ENCODE measurements around the gene OTOS. TPM values are rescaled to one million over a fixed set of nuclear protein-coding genes. Genes with fewer than 3 reads are reported as not detected.

The OTOS gene
- total and polyA plus RNA-seq, 4 donors, result not detected

- DNase-seq (ENCODE audit: low spot score), result no peak
- 82% methylated on average over 4 of the region's 4 CpGs for WGBS
Measured at GRCh38 chr2:240182476-240182875, 42.0 kb upstream of the OTOS start.

GRCh38 chr2:240182001-240182400 lies 41.5 kb upstream of the OTOS start:
- Histone ChIP-seq H3K4me3 (ENCODE audit: low read depth in 1 of 3, low read length in 3 of 3) (no peak overlapping the region), H3K4me1 (ENCODE audit: control insufficient read depth in 4 of 4, insufficient read depth in 4 of 4, low read length in 3 of 4) (no peaks in the 10 kb centered on the region), H3K36me3 (ENCODE audit: control insufficient read depth in 4 of 4, insufficient read depth in 3 of 4, low read depth in 1 of 4, low read length in 3 of 4) (no peaks in the 10 kb centered on the region), H3K27ac (ENCODE audit: low read depth in 1 of 2, low read length in 2 of 2) (no peak overlapping the region), H3K9ac (ENCODE audit: low read depth in 1 of 2, low read length in 2 of 2) (no peak overlapping the region), H3K9me3 (ENCODE audit: control insufficient read depth in 4 of 4, low read length in 3 of 4) (no peaks in the 10 kb centered on the region), H3K27me3 (ENCODE audit: control insufficient read depth in 4 of 4, insufficient read depth in 4 of 4, low read length in 3 of 4) (peaks cover 0 to 7% (median 0%) of the 10 kb centered on the region in 4 donors)
- DNase-seq (ENCODE audit: low spot score), result no peak
- 79% methylated on average over 5 of the region's 5 CpGs for WGBS
- no peak for TF ChIP-seq FOXA2 (IDR thresholded peaks at IDR 0.05)
- TF ChIP-seq TAF1 (conservative IDR thresholded peaks at IDR 0.05), result no peak
- TF ChIP-seq HNF4A (conservative IDR thresholded peaks at IDR 0.05), result no peak
- no peak for TF ChIP-seq NR2F2 (IDR thresholded peaks at IDR 0.05)
- TF ChIP-seq, protein P1, sequence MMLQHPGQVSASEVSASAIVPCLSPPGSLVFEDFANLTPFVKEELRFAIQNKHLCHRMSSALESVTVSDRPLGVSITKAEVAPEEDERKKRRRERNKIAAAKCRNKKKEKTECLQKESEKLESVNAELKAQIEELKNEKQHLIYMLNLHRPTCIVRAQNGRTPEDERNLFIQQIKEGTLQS (IDR thresholded peaks at IDR 0.05), result no peak
- TF ChIP-seq MAX (IDR thresholded peaks at IDR 0.05), result no peak
- no peak for TF ChIP-seq SP1 (IDR thresholded peaks at IDR 0.05)
- TF ChIP-seq RXRA (IDR thresholded peaks at IDR 0.05), result no peak
- no peak for TF ChIP-seq RAD21 (IDR thresholded peaks at IDR 0.05)
- TF ChIP-seq, protein P2, sequence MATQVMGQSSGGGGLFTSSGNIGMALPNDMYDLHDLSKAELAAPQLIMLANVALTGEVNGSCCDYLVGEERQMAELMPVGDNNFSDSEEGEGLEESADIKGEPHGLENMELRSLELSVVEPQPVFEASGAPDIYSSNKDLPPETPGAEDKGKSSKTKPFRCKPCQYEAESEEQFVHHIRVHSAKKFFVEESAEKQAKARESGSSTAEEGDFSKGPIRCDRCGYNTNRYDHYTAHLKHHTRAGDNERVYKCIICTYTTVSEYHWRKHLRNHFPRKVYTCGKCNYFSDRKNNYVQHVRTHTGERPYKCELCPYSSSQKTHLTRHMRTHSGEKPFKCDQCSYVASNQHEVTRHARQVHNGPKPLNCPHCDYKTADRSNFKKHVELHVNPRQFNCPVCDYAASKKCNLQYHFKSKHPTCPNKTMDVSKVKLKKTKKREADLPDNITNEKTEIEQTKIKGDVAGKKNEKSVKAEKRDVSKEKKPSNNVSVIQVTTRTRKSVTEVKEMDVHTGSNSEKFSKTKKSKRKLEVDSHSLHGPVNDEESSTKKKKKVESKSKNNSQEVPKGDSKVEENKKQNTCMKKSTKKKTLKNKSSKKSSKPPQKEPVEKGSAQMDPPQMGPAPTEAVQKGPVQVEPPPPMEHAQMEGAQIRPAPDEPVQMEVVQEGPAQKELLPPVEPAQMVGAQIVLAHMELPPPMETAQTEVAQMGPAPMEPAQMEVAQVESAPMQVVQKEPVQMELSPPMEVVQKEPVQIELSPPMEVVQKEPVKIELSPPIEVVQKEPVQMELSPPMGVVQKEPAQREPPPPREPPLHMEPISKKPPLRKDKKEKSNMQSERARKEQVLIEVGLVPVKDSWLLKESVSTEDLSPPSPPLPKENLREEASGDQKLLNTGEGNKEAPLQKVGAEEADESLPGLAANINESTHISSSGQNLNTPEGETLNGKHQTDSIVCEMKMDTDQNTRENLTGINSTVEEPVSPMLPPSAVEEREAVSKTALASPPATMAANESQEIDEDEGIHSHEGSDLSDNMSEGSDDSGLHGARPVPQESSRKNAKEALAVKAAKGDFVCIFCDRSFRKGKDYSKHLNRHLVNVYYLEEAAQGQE (IDR thresholded peaks at IDR 0.05), result no peak
- TF ChIP-seq YY1 (IDR thresholded peaks at IDR 0.05), result no peak
- no peak for TF ChIP-seq HNF4G (IDR thresholded peaks at IDR 0.05)
- TF ChIP-seq, protein P3, sequence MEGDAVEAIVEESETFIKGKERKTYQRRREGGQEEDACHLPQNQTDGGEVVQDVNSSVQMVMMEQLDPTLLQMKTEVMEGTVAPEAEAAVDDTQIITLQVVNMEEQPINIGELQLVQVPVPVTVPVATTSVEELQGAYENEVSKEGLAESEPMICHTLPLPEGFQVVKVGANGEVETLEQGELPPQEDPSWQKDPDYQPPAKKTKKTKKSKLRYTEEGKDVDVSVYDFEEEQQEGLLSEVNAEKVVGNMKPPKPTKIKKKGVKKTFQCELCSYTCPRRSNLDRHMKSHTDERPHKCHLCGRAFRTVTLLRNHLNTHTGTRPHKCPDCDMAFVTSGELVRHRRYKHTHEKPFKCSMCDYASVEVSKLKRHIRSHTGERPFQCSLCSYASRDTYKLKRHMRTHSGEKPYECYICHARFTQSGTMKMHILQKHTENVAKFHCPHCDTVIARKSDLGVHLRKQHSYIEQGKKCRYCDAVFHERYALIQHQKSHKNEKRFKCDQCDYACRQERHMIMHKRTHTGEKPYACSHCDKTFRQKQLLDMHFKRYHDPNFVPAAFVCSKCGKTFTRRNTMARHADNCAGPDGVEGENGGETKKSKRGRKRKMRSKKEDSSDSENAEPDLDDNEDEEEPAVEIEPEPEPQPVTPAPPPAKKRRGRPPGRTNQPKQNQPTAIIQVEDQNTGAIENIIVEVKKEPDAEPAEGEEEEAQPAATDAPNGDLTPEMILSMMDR (IDR thresholded peaks at IDR 0.05; ENCODE audit: low read depth, low read length, missing input control), result no peak
- TF ChIP-seq EGR1 (IDR thresholded peaks at IDR 0.05; ENCODE audit: low read depth in 2 of 2), result no peak
- TF ChIP-seq ZBTB33 (IDR thresholded peaks at IDR 0.05), result no peak
- TF ChIP-seq FOXA1 (IDR thresholded peaks at IDR 0.05), result no peak

More at GRCh38 chr2:240182476-240182875, 42.0 kb upstream of the OTOS start:
- Histone ChIP-seq H3K9me3 (ENCODE audit: control insufficient read depth in 4 of 4, low read length in 3 of 4) (no peaks in the 10 kb centered on the region), H3K27me3 (ENCODE audit: control insufficient read depth in 4 of 4, insufficient read depth in 4 of 4, low read length in 3 of 4) (peaks cover 0 to 7% (median 0%) of the 10 kb centered on the region in 4 donors), H3K27ac (ENCODE audit: low read depth in 1 of 2, low read length in 2 of 2) (no peak overlapping the region), H3K36me3 (ENCODE audit: control insufficient read depth in 4 of 4, insufficient read depth in 3 of 4, low read depth in 1 of 4, low read length in 3 of 4) (no peaks in the 10 kb centered on the region), H3K4me3 (ENCODE audit: low read depth in 1 of 3, low read length in 3 of 3) (no peak overlapping the region), H3K9ac (ENCODE audit: low read depth in 1 of 2, low read length in 2 of 2) (no peak overlapping the region), H3K4me1 (ENCODE audit: control insufficient read depth in 4 of 4, insufficient read depth in 4 of 4, low read length in 3 of 4) (no peaks in the 10 kb centered on the region)
- no peak for TF ChIP-seq RAD21 (IDR thresholded peaks at IDR 0.05)

Measured in liver (tissue), 9 donors.